Uterus (tissue), 4 donors: ENCODE results near the gene M1AP. TPM values are rescaled to one million over a fixed set of nuclear protein-coding genes. Genes with fewer than 3 reads are reported as not detected.

Experiments used
- DNase-seq, 2 donors: peaks; one replicate each; pipeline ENCODE4 v3.0.0-alpha.2; 2019 to 2020
- H3K27ac ChIP-seq, 2 donors: fragments of 200-600 bp; sonication (generic); 1 replicate in 1 of 2; 2 replicates in 1 of 2; pipeline ENCODE4 v1.5.1; 2016 to 2018
- H3K27me3 ChIP-seq, 2 donors: fragments of 200-600 bp; sonication (generic); one replicate each; pipeline ENCODE4 v1.5.1; 2018 to 2019; ENCODE audit warnings: control low read depth in 1 of 2
- H3K36me3 ChIP-seq, 2 donors: fragments of 200-600 bp; sonication (generic); one replicate each; pipeline ENCODE4 v1.5.1; 2019; ENCODE audit warnings: control low read depth in 1 of 2
- H3K4me1 ChIP-seq, 2 donors: fragments of 200-600 bp; sonication (generic); one replicate each; pipeline ENCODE4 v1.5.1; 2018 to 2019; ENCODE audit warnings: control low read depth in 1 of 2
- H3K4me3 ChIP-seq, 2 donors: fragments of 200-600 bp; sonication (generic); 1 replicate in 1 of 2; 2 replicates in 1 of 2; pipeline ENCODE4 v1.5.1; 2018 to 2019; ENCODE audit warnings: mild to moderate bottlenecking in 1 of 2
- H3K9me3 ChIP-seq, 2 donors: fragments of 200-600 bp; sonication (generic); one replicate each; pipeline ENCODE4 v1.5.1; 2019; ENCODE audit warnings: control low read depth in 1 of 2
- POLR2A ChIP-seq, 2 donors: fragments of 450-650 bp; IDR thresholded peaks; one replicate each; pipeline ENCODE4 v1.6.1; 2016; ENCODE audit warnings: antibody characterized with exemption in 2 of 2, mild to moderate bottlenecking in 1 of 2, moderate library complexity in 1 of 2
- intact Hi-C: fragments of 100-400 bp; cut with DNase I; formaldehyde crosslinking; loops from one replicate; pipeline ENCODE4 v1.15.1; 2023; ENCODE audit warnings: low total_unique reads
- total RNA-seq, 4 donors: library from RNA; depleted of rRNA in 3 of 4; stranded (reverse); fragments of >200 nt in 3 of 4; gene quantifications; one replicate each; pipeline versions ENCODE4 v1.1.0 to v1.2.4, GENCODE V29; 2014 to 2023
- TF ChIP-seq, protein P1 (sequence below), 4 experiments: fragments of 200-600 bp in 2 of 4; fragments of 450-650 bp in 2 of 4; sonication (generic) in 2 of 4; IDR thresholded peaks; one replicate each; pipeline ENCODE4 v1.5.1; 2016 to 2019; ENCODE audit warnings: antibody characterized with exemption in 4 of 4, mild to moderate bottlenecking in 2 of 4, moderate library complexity in 1 of 4
- donor health status: DM: yes; HTN: yes; CAD: no.

M1AP gene, protein sequence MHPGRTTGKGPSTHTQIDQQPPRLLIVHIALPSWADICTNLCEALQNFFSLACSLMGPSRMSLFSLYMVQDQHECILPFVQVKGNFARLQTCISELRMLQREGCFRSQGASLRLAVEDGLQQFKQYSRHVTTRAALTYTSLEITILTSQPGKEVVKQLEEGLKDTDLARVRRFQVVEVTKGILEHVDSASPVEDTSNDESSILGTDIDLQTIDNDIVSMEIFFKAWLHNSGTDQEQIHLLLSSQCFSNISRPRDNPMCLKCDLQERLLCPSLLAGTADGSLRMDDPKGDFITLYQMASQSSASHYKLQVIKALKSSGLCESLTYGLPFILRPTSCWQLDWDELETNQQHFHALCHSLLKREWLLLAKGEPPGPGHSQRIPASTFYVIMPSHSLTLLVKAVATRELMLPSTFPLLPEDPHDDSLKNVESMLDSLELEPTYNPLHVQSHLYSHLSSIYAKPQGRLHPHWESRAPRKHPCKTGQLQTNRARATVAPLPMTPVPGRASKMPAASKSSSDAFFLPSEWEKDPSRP
- under 1 TPM in 2 of 4 donors, not detected in 2; 0.49 to 0.76 TPM for total RNA-seq

DNA sequence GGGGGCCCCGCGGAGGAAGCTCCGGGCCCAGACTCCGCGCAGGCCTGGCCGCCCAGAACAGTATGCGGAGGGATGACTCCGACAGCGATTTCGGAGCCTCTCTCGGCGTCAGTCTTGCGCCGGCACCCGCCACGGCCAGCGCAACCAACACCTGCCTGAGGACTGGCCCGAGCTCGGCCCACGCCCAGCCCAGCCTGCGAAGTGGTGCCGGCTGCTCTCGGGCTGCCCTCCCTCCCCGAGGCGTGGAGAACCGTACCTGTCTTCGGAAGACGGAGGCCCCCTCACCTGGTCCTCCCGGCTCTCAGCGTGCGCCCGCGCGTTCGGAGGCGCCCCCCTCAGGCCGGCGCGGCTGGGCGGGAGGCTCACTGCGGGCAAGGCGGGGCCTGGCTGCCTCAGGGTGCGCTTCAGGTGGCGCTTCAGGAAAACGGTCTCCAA, at the start of gene M1AP:
TSS of gene M1AP (minus strand) at position 322 of the 435 bp plus-strand sequence. CDS start 8,055 bp downstream, outside the sequence.
- DNase-seq: no peak
- no peaks in the 10 kb centered on the region for H3K9me3 ChIP-seq
- TF ChIP-seq POLR2A (IDR thresholded peaks at IDR 0.05): no peak
- TF ChIP-seq, protein P1, sequence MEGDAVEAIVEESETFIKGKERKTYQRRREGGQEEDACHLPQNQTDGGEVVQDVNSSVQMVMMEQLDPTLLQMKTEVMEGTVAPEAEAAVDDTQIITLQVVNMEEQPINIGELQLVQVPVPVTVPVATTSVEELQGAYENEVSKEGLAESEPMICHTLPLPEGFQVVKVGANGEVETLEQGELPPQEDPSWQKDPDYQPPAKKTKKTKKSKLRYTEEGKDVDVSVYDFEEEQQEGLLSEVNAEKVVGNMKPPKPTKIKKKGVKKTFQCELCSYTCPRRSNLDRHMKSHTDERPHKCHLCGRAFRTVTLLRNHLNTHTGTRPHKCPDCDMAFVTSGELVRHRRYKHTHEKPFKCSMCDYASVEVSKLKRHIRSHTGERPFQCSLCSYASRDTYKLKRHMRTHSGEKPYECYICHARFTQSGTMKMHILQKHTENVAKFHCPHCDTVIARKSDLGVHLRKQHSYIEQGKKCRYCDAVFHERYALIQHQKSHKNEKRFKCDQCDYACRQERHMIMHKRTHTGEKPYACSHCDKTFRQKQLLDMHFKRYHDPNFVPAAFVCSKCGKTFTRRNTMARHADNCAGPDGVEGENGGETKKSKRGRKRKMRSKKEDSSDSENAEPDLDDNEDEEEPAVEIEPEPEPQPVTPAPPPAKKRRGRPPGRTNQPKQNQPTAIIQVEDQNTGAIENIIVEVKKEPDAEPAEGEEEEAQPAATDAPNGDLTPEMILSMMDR (IDR thresholded peaks at IDR 0.05): no peak
- H3K27me3 ChIP-seq: peaks cover 0 to 12% of the 10 kb centered on the region in 2 donors
- no peaks in the 10 kb centered on the region for H3K4me1 ChIP-seq
- H3K4me3 ChIP-seq: no peak within 1 kb of the TSS
- H3K36me3 ChIP-seq: no peaks in the 10 kb centered on the region
- intact Hi-C loops: no loop called here
- H3K27ac ChIP-seq: no peak within 1 kb of the TSS

DNA sequence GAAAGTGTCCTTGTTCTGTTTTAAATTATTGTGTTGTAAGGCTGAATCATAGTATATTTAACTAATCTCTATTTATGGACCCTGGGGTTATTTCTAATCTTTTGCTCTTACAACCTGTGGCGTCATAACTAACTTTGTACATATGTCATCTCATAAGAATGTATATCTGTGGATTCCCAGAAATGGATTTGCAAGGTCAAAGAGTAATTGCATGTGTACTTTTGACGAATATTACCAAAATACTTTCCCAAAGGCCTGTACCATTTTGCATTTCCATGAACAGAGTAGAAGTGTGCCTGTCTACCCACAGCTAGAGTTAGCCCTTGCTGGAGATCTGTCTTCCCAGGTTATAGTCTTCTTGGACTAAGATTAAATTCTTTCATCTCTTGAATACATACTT, 48.7 kb upstream of the M1AP start:
- no peaks in the 10 kb centered on the region for H3K9me3 ChIP-seq
- TF ChIP-seq POLR2A (IDR thresholded peaks at IDR 0.05): no peak
- TF ChIP-seq, protein P1 (IDR thresholded peaks at IDR 0.05): no peak
- intact Hi-C loops: no loop called here

DNA sequence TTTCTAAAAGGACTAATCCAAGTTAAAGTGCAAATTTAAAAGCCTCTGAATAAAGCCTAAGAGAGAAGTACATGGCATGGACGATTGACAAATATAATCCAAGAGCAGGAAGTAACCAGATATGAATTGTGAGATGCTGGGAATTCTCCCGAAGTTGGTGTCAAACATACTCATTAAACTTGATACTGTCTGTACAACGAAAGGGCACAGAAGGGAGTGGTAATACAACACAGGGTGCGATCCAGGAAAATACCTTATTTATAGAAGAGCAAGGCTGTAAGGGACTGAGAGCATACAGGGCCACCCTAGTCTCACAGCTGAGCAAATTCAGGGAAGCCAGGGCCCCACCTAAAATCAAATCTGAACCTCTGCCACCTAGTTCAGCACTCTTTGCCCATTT, 47.5 kb upstream of the M1AP start:
- H3K27me3 ChIP-seq: no peaks in the 10 kb centered on the region
- no peaks in the 10 kb centered on the region for H3K36me3 ChIP-seq
- H3K4me3 ChIP-seq: no peak overlapping the region
- no peak overlapping the region for H3K27ac ChIP-seq
- H3K4me1 ChIP-seq: no peaks in the 10 kb centered on the region
- intact Hi-C loops: no loop called here
- H3K9me3 ChIP-seq: no peaks in the 10 kb centered on the region
- TF ChIP-seq, protein P1 (IDR thresholded peaks at IDR 0.05): no peak
- TF ChIP-seq POLR2A (IDR thresholded peaks at IDR 0.05): no peak
- no peak for DNase-seq

More for the DNA sequence above, 48.7 kb upstream of the M1AP start:
- DNase-seq: no peak
- no peak overlapping the region for H3K27ac ChIP-seq
- no peaks in the 10 kb centered on the region for H3K27me3 ChIP-seq
- no peaks in the 10 kb centered on the region for H3K36me3 ChIP-seq
- H3K4me3 ChIP-seq: no peak overlapping the region
- H3K4me1 ChIP-seq: no peaks in the 10 kb centered on the region

DNA sequence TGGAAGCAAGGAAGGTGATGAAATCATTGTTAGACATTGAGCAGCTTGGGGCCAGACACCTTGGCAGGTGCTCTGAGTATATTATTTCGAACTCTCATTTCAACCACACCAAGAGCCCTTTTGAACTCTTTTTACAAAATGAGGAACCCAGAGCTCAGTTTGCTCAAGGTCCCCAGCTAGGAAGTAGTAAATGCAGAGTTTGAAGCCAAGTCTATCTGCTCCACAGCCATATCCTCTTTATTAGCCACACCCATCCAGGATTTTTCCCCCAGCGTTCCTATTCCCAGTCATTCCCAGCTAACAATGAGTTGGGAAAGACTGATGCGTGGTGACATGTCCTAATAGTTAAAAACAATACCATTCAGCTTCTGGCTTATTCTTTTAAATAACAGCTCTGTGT, 46.2 kb upstream of the M1AP start:
- DNase-seq: no peak
- Histone ChIP-seq H3K27ac (no peak overlapping the region), H3K4me1 (no peaks in the 10 kb centered on the region), H3K9me3 (no peaks in the 10 kb centered on the region), H3K27me3 (no peaks in the 10 kb centered on the region), H3K4me3 (no peak overlapping the region), H3K36me3 (no peaks in the 10 kb centered on the region)
- intact Hi-C loops: no loop called here
- TF ChIP-seq, protein P1 (IDR thresholded peaks at IDR 0.05): no peak

DNA sequence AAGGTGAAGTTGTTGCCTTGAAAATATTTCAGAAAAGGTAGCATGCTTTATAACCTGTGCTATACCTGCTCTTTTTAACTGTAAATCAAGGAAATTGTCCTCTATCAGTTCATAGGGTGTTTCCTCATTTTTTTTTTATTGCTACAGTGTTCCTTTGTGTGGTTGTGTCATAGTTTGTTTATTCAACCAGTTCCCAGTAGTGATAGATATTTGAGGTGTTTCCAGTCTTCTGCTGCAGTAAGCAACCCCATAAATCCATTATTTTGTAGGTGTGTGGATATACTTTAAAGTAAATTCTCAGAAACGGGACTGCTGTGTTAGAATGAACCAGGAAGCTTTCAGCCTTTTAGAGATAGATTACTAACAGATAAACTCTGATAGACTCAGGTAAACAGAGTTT, 45.5 kb upstream of the M1AP start:
- no peaks in the 10 kb centered on the region for H3K27me3 ChIP-seq
- H3K9me3 ChIP-seq: no peaks in the 10 kb centered on the region
- intact Hi-C loops: no loop called here
- H3K4me3 ChIP-seq: no peak overlapping the region
- no peaks in the 10 kb centered on the region for H3K4me1 ChIP-seq
- no peak overlapping the region for H3K27ac ChIP-seq
- DNase-seq: no peak
- TF ChIP-seq, protein P1 (IDR thresholded peaks at IDR 0.05): no peak
- TF ChIP-seq POLR2A (IDR thresholded peaks at IDR 0.05): no peak
- H3K36me3 ChIP-seq: no peaks in the 10 kb centered on the region
